ENCODE data around the gene FEN1. TPM values are rescaled to one million over a fixed set of nuclear protein-coding genes. Genes with fewer than 3 reads are reported as not detected.

FEN1 gene
- total and polyA plus RNA-seq, 9 donors: 3.7 to 8.6 (median 5.0) TPM

DNA sequence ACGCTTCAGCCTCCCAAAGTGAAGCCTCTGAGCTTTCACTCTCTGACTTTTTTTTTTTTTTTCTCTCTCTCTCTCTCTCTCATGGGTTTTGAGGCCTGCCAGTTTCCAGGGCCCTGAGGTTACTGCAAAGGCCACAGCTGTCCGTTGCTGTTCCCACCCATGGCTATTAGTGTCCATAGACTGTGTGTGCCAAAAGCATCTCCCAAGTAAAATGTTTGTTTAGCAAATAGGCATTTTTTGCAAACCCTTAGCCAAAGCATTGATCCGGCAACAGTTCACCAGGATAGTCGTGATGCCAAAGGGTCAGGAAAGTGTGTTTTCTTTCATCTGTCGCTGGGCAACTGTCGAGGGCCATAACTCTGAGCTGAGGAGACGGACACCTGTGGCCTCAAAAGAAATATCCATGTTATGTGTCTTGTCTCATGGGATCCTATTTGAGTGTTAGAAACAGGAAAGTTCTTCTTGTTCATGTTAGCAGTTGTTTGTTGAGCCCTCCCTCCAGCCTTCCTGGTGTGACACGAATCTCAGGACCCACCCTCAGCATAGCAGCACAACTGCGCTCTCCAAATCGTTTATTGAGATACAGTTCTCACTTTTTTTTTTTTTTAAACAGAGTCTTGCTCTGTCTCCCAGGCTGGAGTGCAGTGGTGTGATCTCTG, 53.8 kb downstream of the FEN1 start:
- intact Hi-C loops (cut with DNase I): no loop called here
- H3K27me3 ChIP-seq: no peaks in the 10 kb centered on the region
- 78 to 82% (median 78%) methylated on average over 10 of the region's 10 CpGs for WGBS, 3 donors
- no peak overlapping the region for H3K4me3 ChIP-seq
- no peaks in the 10 kb centered on the region for H3K9me3 ChIP-seq
- no peak for DNase-seq
- TF ChIP-seq, protein P1, sequence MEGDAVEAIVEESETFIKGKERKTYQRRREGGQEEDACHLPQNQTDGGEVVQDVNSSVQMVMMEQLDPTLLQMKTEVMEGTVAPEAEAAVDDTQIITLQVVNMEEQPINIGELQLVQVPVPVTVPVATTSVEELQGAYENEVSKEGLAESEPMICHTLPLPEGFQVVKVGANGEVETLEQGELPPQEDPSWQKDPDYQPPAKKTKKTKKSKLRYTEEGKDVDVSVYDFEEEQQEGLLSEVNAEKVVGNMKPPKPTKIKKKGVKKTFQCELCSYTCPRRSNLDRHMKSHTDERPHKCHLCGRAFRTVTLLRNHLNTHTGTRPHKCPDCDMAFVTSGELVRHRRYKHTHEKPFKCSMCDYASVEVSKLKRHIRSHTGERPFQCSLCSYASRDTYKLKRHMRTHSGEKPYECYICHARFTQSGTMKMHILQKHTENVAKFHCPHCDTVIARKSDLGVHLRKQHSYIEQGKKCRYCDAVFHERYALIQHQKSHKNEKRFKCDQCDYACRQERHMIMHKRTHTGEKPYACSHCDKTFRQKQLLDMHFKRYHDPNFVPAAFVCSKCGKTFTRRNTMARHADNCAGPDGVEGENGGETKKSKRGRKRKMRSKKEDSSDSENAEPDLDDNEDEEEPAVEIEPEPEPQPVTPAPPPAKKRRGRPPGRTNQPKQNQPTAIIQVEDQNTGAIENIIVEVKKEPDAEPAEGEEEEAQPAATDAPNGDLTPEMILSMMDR (IDR thresholded peaks at IDR 0.05): no peak
- TF ChIP-seq EP300 (IDR thresholded peaks at IDR 0.05) (no peak), POLR2A (IDR thresholded peaks at IDR 0.05) (no peak)
- no peaks in the 10 kb centered on the region for H3K4me1 ChIP-seq (ENCODE audit: insufficient read depth)
- H3K27ac ChIP-seq: no peak overlapping the region
- no peaks in the 10 kb centered on the region for H3K36me3 ChIP-seq

MicroRNA genes within 50 kb of the gene (microRNA counts, 767-probe panel; counts per million panel counts)
- 530 counts per million, percentile 78 among the panel's probes with 10 or more counts for microRNA hsa-miR-1908
- microRNA hsa-miR-611: 530 counts per million, percentile 78 among the panel's probes with 10 or more counts

Other genes with a start within 250 kb of the FEN1 start
- 1 to 10 TPM in 5 of 7 donors, under 1 TPM in 2; 0.24 to 4.6 (median 1.5) TPM for gene SYT7, start 211.8 kb upstream of the FEN1 start, total RNA-seq
- 1 to 10 TPM; 1.7 to 4.9 TPM for gene SYT7, start 211.8 kb upstream of the FEN1 start, polyA plus RNA-seq
- gene DAGLA, start 112.5 kb upstream of the FEN1 start, total RNA-seq: 1 to 10 TPM in 6 of 7 donors, under 1 TPM in 1; 0.48 to 4.4 (median 1.9) TPM
- under 1 TPM; 0.40 to 0.77 TPM for gene DAGLA, start 112.5 kb upstream of the FEN1 start, polyA plus RNA-seq
- 100 to 1,000 TPM in 1 of 7 donors, 10 to 100 TPM in 6; 11.3 to 109 (median 41.3) TPM for gene MYRF, start 40.3 kb upstream of the FEN1 start, total RNA-seq
- gene MYRF, start 40.3 kb upstream of the FEN1 start, polyA plus RNA-seq: 1 to 10 TPM; 6.6 to 6.7 TPM
- 100 to 1,000 TPM in 5 of 7 donors, 10 to 100 TPM in 2; 32.2 to 131 (median 117) TPM for gene TMEM258, start 312 bp upstream of the FEN1 start, total RNA-seq
- gene TMEM258, start 312 bp upstream of the FEN1 start, polyA plus RNA-seq: 100 to 1,000 TPM; 170 to 192 TPM
- 100 to 1,000 TPM in 1 of 7 donors, 10 to 100 TPM in 6; 16.2 to 242 (median 53.7) TPM for gene FADS1, start 24.1 kb downstream of the FEN1 start, total RNA-seq
- gene FADS1, start 24.1 kb downstream of the FEN1 start, polyA plus RNA-seq: 10 to 100 TPM; 20.1 to 45.3 TPM
- gene FADS2, start 35.4 kb downstream of the FEN1 start, total RNA-seq: 100 to 1,000 TPM in 1 of 7 donors, 10 to 100 TPM in 4, 1 to 10 TPM in 2; 6.3 to 298 (median 26.2) TPM
- gene FADS2, start 35.4 kb downstream of the FEN1 start, polyA plus RNA-seq: 10 to 100 TPM; 20.6 to 96.9 TPM
- 10 to 100 TPM; 21.9 to 85.8 (median 41.3) TPM for gene FADS3, start 98.6 kb downstream of the FEN1 start, total RNA-seq
- 10 to 100 TPM; 10.6 to 52.3 TPM for gene FADS3, start 98.6 kb downstream of the FEN1 start, polyA plus RNA-seq
- 10 to 100 TPM; 14.1 to 90.0 (median 53.8) TPM for gene RAB3IL1, start 124.7 kb downstream of the FEN1 start, total RNA-seq
- gene RAB3IL1, start 124.7 kb downstream of the FEN1 start, polyA plus RNA-seq: 10 to 100 TPM in 1 of 2 donors, 1 to 10 TPM in 1; 4.5 to 42.8 TPM
- gene BEST1, start 157.4 kb downstream of the FEN1 start, total RNA-seq: 10 to 100 TPM in 1 of 7 donors, 1 to 10 TPM in 6; 1.0 to 17.8 (median 6.1) TPM
- 1 to 10 TPM; 3.5 to 4.0 TPM for gene BEST1, start 157.4 kb downstream of the FEN1 start, polyA plus RNA-seq
- 1,000 to 10,000 TPM; 1,118 to 2,442 (median 2,118) TPM for gene FTH1, start 174.7 kb downstream of the FEN1 start, total RNA-seq
- gene FTH1, start 174.7 kb downstream of the FEN1 start, polyA plus RNA-seq: 1,000 to 10,000 TPM; 2,228 to 5,649 TPM